Raji (cell line): Measurements from ENCODE around the gene GLP1R.

ENCODE experiments used
- POLR2A ChIP-seq: IDR thresholded peaks from 2 replicates; pipeline ENCODE4 v1.6.1; 2011; ENCODE audit warnings: low read depth, low read length, control low read depth; ENCODE audit not compliant: insufficient read depth

GLP1R gene

GRCh38 chr6:39072830-39073229, 24.2 kb downstream of the GLP1R start:
- no peak for TF ChIP-seq POLR2A

DNA sequence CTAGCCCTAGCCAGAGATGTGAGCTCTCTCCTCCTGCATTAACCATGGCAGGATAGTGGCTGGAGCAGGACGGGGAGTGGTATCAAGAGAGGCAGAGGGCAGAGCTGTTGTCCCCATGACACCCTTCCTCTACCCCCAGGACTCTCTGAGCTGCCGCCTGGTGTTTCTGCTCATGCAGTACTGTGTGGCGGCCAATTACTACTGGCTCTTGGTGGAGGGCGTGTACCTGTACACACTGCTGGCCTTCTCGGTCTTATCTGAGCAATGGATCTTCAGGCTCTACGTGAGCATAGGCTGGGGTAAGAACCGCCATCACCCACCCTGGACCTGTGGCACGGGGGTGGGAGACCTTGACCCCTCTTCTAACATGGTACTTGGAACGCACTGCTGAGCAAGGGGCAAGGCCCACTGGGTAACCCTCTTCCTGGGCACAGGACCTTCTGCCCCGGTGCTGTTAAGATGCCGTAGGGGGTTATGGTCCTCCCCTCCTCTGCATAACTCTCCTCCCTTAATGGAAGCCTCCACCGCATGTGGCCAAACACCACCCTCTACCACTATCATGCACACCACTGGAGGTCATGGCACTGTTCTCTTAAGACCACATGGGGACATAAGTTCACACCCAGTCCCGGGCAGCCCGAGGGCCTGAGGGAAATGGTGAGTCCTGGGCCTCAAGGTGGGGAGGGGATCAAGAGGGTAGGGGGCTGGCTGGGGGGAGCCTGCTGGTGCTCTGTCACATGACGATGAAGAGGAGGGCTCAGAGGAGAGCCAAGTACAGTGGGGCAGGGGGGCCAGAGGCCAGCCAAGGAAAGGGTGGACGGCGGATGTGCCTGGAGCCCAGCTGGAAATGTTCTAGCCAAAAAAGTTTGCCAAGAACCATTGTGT, 25.1 kb downstream of the GLP1R start:
- no peak for TF ChIP-seq POLR2A

- no peak for TF ChIP-seq POLR2A
These were observed 25.9 kb downstream of the GLP1R start for GRCh38 chr6:39074486-39074885.

DNA sequence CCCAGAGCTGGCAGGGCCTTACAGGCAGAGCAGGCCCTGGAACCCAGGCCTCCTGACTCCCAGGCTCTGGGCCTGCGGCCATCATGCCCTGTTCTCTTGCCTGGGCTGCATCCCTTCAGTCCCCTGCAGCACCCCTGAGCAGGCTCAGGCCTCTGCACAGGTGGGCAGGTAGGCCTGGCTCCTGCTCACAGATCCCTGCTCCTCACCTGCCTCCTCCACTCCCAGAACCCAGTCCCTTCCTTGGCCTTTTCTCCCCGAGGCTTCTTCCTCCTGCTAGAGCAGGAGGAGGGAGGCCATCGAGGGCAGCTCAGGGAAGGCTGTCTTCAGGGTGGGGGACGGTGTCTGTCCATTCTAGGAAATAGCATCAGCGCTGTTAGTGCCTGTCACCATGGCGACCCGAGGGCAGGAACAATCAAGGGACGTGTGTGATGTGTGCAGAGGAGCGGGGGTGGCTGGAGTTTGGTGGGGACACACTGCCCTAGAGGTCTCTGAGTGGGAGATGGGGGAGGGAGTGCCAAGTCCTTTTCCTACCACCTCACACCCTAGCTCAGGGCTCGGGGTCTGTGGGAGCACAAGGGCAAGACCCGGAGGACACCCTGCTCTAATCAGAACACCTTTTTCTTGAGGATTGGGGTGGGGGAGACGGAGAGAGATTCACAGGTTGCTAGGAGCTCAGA, 26.6 kb downstream of the GLP1R start:
- no peak for TF ChIP-seq POLR2A

GRCh38 chr6:39075807-39076622, 27.4 kb downstream of the GLP1R start:
- no peak for TF ChIP-seq POLR2A

DNA sequence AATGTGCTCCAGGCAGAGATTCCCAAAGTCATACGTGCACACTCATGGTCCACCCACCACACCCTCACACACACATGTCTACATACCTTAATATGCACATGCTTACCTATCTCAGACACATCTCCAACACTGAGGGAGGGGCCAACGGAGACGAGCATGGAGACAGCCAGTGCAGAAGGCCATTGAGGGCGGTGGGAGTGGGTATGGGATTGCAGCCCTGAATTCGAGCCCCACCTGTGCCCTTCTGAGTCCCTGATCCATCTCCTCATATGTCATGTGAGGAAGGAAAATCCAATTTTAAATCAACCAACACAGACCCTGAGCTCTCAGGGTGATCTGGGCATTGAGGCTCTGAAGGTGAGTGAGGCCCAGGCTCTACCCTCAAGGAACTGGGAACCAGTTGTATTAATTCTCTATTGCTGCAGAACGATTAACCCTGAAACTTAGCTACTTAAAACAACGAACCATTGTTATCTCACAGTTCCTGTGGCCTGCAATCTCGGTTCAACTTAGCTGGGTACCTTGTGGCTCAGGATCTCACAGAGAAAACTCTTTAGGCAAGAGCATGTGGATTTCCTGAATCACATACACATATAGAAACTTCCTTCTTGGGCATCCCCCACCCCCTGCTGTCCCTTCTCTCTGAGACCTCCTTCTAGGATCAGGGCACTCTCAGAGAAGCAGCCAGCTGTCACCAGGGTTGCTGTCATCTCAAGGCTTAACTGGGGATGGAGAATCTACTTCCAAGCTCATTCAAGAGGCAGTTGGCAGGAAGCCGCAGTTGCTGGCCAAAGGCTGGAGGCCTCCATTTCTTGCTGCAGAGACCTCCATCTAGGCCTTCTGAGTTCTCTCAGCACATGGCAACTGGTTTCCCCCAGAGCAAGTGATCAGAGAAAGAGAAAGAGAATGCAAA, 28.3 kb downstream of the GLP1R start:
- TF ChIP-seq POLR2A, result no peak

DNA sequence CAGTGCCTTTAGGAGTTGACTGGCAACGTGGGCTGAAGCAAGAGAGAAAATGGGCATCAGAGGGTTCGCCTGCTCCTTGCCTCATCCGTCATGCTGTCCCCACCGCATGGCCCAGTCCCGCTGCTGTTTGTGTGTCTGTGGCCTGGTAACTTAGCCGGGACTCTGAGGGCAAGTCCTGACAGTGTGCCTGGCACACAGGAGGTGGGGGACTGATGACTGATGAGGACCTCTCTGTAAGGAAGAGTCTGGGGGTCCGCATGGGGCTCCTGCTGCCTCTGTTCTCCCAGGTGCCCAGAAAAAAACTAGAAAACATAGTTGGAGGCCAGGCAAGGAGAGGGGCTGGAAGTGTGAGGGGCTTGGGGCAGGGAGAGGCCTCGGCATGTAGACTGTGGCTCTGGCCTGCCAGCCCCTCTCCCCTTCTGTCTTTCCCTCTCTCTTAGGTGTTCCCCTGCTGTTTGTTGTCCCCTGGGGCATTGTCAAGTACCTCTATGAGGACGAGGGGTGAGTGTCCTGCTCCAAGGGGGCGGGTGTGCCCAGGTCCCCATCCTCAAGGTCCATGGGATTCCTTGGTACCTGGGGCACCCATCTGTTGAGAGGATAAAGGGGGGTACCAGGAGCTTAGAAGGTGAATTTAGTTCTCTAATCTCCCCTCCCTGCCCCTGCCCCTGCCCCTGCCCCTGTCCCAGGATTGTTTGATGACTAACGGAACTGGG, 29.5 kb downstream of the GLP1R start:
- no peak for TF ChIP-seq POLR2A

DNA sequence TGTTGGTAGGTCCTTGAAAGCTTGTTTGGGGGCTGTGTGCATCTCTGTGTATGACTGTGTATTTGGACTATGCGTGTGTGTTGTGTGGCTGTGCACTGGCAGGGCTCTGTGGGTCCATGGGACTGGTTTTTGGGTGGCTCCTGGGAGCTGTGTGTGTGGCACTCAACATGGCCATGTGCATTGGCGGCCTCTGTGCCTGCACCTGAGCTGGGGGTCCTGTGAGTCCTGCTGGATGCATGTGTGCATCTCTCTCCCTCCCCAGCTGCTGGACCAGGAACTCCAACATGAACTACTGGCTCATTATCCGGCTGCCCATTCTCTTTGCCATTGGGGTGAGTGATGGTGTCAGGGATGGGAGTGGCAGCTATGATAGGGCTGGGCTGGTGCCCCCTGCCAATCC, 30.1 kb downstream of the GLP1R start:
- no peak for TF ChIP-seq POLR2A

- no peak for TF ChIP-seq POLR2A
These were observed 30.9 kb downstream of the GLP1R start for GRCh38 chr6:39079197-39080125.

DNA sequence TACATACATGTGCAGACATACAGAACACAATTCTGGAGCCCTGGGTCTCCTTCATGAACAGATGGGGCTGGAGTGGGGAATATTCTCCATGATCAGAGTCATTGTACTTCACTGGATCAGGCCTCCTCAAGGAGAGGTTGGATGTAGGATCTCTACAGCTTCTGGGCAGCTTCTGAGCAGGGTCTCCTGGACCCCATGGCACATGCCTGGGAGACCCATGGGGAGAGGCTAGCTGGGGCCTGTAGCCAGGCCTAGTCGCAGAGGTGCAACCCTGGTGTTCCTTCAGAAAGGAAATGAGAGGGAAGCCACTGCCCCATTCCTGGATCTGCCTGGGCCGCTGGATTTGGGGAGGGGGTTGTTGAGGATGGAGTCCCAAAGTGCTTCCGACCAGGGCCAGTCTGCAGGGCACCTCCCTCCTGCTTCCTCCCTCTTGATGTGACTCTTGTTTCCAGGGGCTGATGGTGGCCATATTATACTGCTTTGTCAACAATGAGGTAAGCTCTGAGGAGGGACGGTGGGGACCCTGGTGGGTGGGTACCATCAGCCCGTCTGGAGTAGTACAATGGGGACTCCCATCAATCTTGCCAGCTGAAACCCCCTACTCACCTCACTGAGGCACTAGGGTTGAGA, 31.8 kb downstream of the GLP1R start:
- TF ChIP-seq POLR2A, result no peak

GRCh38 chr6:39082310-39082709, 33.7 kb downstream of the GLP1R start:
- TF ChIP-seq POLR2A, result no peak

GRCh38 chr6:39083231-39083634, 34.7 kb downstream of the GLP1R start:
- TF ChIP-seq POLR2A, result no peak
